Measurements from ENCODE around the gene OR12D1. TPM values are rescaled to one million over a fixed set of nuclear protein-coding genes. Genes with fewer than 3 reads are reported as not detected.
A peak's percentile ranks its signal among the peaks of the same experiment; 100 is the strongest.

Gene OR12D1
- not detected for total RNA-seq
- not detected for polyA plus RNA-seq (ENCODE audit: insufficient read length in 6 of 6)
- long read RNA-seq, donor 1, result 0 reads
- long read RNA-seq, donor 2, result 0 reads
- long read RNA-seq, donor 3, result 0 reads
- long read RNA-seq, donor 4, result 0 reads
- long read RNA-seq, donor 5, result 0 reads
- long read RNA-seq, donor 6, result 0 reads
- long read RNA-seq, donor 7, result 0 reads
- long read RNA-seq, donor 8, result 0 reads
- long read RNA-seq, donor 9, result 0 reads
- long read RNA-seq, donor 10, result 0 reads
- long read RNA-seq, donor 11, result 0 reads
- long read RNA-seq, donor 12, result 0 reads

GRCh38 chr6:29414588-29414987 is at the start of gene OR12D1:
Gene OR12D1, plus strand, starts transcription at chr6:29414928.
- Histone ChIP-seq H3K27me3 (peaks cover 0 to 4% of the 10 kb centered on the region in 2 donors), H3K27ac (no peak within 1 kb of the TSS), H3K9me3 (peaks cover 0 to 10% of the 10 kb centered on the region in 2 donors), H3K36me3 (no peaks in the 10 kb centered on the region), H3K4me1 (no peaks in the 10 kb centered on the region), H3K4me3 (no peak within 1 kb of the TSS)
- intact Hi-C loops (cut with DNase I), result no loop called here
- TF ChIP-seq CTCF (IDR thresholded peaks at IDR 0.05), result no peak
- DNase-seq (peak in 1 of 4 donors; percentile 5), ATAC-seq (no peak)

GRCh38 chr6:29368765-29369164 is 46.0 kb upstream of the OR12D1 start, which contains the start of gene OR5V1:
Gene OR5V1, minus strand, starts transcription at chr6:29368865. Its CDS starts 12,670 bp downstream, at chr6:29356195.
- Histone ChIP-seq H3K27ac (no peak within 1 kb of the TSS), H3K4me1 (no peaks in the 10 kb centered on the region), H3K36me3 (no peaks in the 10 kb centered on the region), H3K4me3 (no peak within 1 kb of the TSS), H3K27me3 (no peaks in the 10 kb centered on the region), H3K9me3 (no peaks in the 10 kb centered on the region)
- intact Hi-C loops (cut with DNase I), result no loop called here
- DNase-seq, result no peak
- no peak for TF ChIP-seq CTCF (IDR thresholded peaks at IDR 0.05)
- ATAC-seq, result no peak

GRCh38 chr6:29375191-29375590 is 39.5 kb upstream of the OR12D1 start, which contains the start of gene OR12D3:
Gene OR12D3, minus strand, starts transcription at chr6:29375291. Its CDS starts 4 bp downstream, at chr6:29375287.
- intact Hi-C loops (cut with DNase I), result no loop called here
- no peak for ATAC-seq
- no peak for TF ChIP-seq CTCF (IDR thresholded peaks at IDR 0.05)
- Histone ChIP-seq H3K4me1 (no peaks in the 10 kb centered on the region), H3K27ac (no peak within 1 kb of the TSS), H3K36me3 (no peaks in the 10 kb centered on the region), H3K9me3 (no peaks in the 10 kb centered on the region), H3K4me3 (no peak within 1 kb of the TSS), H3K27me3 (peaks cover 0 to 7% of the 10 kb centered on the region in 2 donors)
- DNase-seq, result no peak

GRCh38 chr6:29376003-29376402 is 38.7 kb upstream of the OR12D1 start:
- H3K27me3 ChIP-seq, result peaks cover 0 to 7% of the 10 kb centered on the region in 2 donors
- TF ChIP-seq CTCF (IDR thresholded peaks at IDR 0.05), result no peak
- no peak overlapping the region for H3K27ac ChIP-seq
- ATAC-seq, result peak; percentile 33
- intact Hi-C loops (cut with DNase I), result no loop called here
- no peaks in the 10 kb centered on the region for H3K4me1 ChIP-seq
- no peaks in the 10 kb centered on the region for H3K36me3 ChIP-seq
- H3K4me3 ChIP-seq, result no peak overlapping the region
- H3K9me3 ChIP-seq, result no peaks in the 10 kb centered on the region
- peak in 2 of 4 donors; percentile 1 to 7 for DNase-seq

- Histone ChIP-seq H3K36me3 (no peaks in the 10 kb centered on the region), H3K4me1 (no peaks in the 10 kb centered on the region), H3K9me3 (no peaks in the 10 kb centered on the region), H3K4me3 (no peak overlapping the region), H3K27me3 (peaks cover 0 to 9% of the 10 kb centered on the region in 2 donors), H3K27ac (no peak overlapping the region)
- DNase-seq, result no peak
- intact Hi-C loops (cut with DNase I), result no loop called here
- TF ChIP-seq CTCF (IDR thresholded peaks at IDR 0.05), result no peak
- no peak for ATAC-seq
Observed at GRCh38 chr6:29388533-29388932, 26.2 kb upstream of the OR12D1 start.
